Hematopoietic multipotent progenitor cell treated with erythropoietin and hydrocortisone succinate and interleukin-3 and kit ligand, for 6 days (in vitro differentiated cells): Measurements from ENCODE around the gene POLR2H.

Experiments used
- DNase-seq: peaks from one replicate; pipeline ENCODE4 v3.0.0-alpha.2; 2015

The POLR2H gene

GRCh38 chr3:184391266-184391665 lies 29.8 kb downstream of the POLR2H start:
- no peak for DNase-seq

- DNase-seq = no peak
Observed at GRCh38 chr3:184395320-184395660, 33.8 kb downstream of the POLR2H start.

- DNase-seq = no peak
Observed at GRCh38 chr3:184399410-184399809, 37.9 kb downstream of the POLR2H start.

- DNase-seq = peak; percentile 69
Observed at GRCh38 chr3:184405075-184406030, 43.8 kb downstream of the POLR2H start.

- DNase-seq = no peak
Observed at GRCh38 chr3:184409331-184409926, 47.9 kb downstream of the POLR2H start.

- DNase-seq = no peak
Observed at GRCh38 chr3:184409946-184410500, 48.5 kb downstream of the POLR2H start.

DNA sequence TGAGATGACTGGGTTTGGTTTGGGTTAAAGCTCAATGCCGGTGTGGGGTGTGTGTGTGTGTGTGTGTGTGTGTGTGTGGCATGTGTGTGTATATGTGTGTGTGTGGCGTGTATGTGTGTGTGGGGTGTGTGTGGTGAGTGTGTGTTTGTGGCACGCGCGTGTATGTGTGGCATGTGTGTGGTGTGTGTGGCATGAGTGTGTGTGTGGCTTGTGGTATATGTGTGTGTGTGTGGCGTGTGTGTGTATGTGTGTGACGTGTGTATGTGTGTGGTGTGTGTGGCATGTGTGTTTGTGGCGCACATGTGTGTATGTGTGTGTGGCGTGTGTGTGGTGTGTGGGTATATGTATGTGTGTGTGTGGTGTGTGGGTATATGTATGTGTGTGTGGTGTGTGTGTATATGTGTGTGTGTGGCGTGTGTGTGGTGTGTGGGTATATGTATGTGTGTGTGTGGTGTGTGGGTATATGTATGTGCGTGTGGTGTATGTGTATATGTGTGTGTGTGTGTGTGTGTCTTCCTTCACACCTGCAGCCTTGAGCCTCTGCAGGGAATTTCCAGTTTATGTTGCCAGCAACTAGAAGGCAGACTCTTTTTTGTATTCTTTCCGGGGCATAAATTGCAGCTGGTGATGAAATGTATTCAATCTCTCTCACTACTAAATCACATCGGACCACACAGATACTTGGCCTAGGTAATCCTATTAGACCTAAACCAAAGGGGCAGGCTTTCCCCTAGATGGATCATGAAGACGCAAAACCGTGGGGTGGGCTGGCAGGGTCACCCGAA lies 53.1 kb downstream of the POLR2H start:
- no peak for DNase-seq

GRCh38 chr3:184415203-184415490 lies 53.6 kb downstream of the POLR2H start:
- no peak for DNase-seq

DNA sequence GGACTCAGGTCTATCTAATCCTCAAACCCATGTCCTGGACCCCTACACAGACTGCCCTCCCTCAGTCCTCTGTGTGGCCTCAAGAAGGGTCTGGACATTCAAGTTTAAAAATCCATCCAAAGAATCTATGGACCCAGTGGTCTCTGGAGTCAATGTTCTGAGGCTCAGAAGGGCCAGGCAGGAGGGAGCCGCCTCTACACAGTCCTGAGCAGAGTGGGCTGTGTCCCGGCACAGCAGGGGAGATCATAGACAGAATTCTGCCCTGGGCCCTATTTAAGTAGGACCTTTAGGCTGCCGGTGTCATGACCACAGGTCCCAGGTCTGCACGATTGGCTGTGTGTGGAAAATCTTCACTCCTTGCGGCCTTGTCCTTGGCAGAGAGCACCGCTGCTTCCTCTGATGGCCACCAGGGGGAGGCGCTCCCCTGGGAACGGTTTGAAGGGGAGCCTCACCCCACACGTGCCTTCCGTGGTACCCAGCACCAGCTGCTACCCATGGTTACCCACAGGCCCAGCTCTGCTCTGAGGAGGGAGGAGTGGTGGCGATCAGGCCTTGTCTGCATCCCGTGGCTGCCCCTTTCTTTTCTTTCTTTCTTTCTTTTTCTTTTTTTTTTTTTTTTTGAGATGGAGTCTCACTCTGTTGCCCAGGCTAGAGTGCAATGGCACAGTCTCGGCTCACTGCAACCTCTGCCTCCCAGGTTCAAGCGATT lies 56.3 kb downstream of the POLR2H start:
- DNase-seq = peak; percentile 86
